ENCODE results near the gene COL6A1.
"Not testable (repeated sequence)": the region's sequence is repeated elsewhere in the genome, so short reads cannot be mapped to it uniquely, and the experiment has no call there.

Gene COL6A1

GRCh38 chr21:46002841-46003574 is 21.4 kb downstream of the COL6A1 start:
- no peak overlapping the region for H3K4me3 ChIP-seq (ENCODE audit: low read depth, low read length)
- no peak for TF ChIP-seq CTCF (IDR thresholded peaks at IDR 0.05; ENCODE audit: borderline replicate concordance, insufficient read depth, low read depth, low read length)

- TF ChIP-seq CTCF (IDR thresholded peaks at IDR 0.05; ENCODE audit: borderline replicate concordance, insufficient read depth, low read depth, low read length) = no peak
- no peak overlapping the region for H3K4me3 ChIP-seq (ENCODE audit: low read depth, low read length)
These were observed 22.0 kb downstream of the COL6A1 start for GRCh38 chr21:46003575-46004007.

GRCh38 chr21:46004168-46004861 is 22.7 kb downstream of the COL6A1 start:
- TF ChIP-seq CTCF (IDR thresholded peaks at IDR 0.05; ENCODE audit: borderline replicate concordance, insufficient read depth, low read depth, low read length) = no peak
- H3K4me3 ChIP-seq (ENCODE audit: low read depth, low read length) = no peak overlapping the region

- TF ChIP-seq CTCF (IDR thresholded peaks at IDR 0.05; ENCODE audit: borderline replicate concordance, insufficient read depth, low read depth, low read length) = no peak
- H3K4me3 ChIP-seq (ENCODE audit: low read depth, low read length) = no peak overlapping the region
These were observed 23.5 kb downstream of the COL6A1 start for GRCh38 chr21:46005081-46005480.

- no peak for TF ChIP-seq CTCF (IDR thresholded peaks at IDR 0.05; ENCODE audit: borderline replicate concordance, insufficient read depth, low read depth, low read length)
- H3K4me3 ChIP-seq (ENCODE audit: low read depth, low read length) = no peak overlapping the region
These were observed 23.9 kb downstream of the COL6A1 start for GRCh38 chr21:46005481-46005881.

GRCh38 chr21:46005894-46006546 is 24.4 kb downstream of the COL6A1 start:
- not testable (repeated sequence) for H3K4me3 ChIP-seq (ENCODE audit: low read depth, low read length)

GRCh38 chr21:46006547-46007491 is 25.2 kb downstream of the COL6A1 start:
- no peak overlapping the region for H3K4me3 ChIP-seq (ENCODE audit: low read depth, low read length)
- TF ChIP-seq CTCF (IDR thresholded peaks at IDR 0.05; ENCODE audit: borderline replicate concordance, insufficient read depth, low read depth, low read length) = no peak
